Measurements from ENCODE around the gene STK16.
A peak's percentile ranks its signal among the peaks of the same experiment; 100 is the strongest.
"Not testable (repeated sequence)": the region's sequence is repeated elsewhere in the genome, so short reads cannot be mapped to it uniquely, and the experiment has no call there.

The STK16 gene

GRCh38 chr2:219246559-219246958, 1.3 kb downstream of the STK16 start:
- no peak for DNase-seq

GRCh38 chr2:219247678-219248642, 2.7 kb downstream of the STK16 start:
- DNase-seq, result peak; percentile 79

- no peak for DNase-seq
Observed at GRCh38 chr2:219248845-219249202, 3.5 kb downstream of the STK16 start.

GRCh38 chr2:219249203-219249980, 4.1 kb downstream of the STK16 start:
- DNase-seq, result peak; percentile 74

- DNase-seq, result peak; percentile 44
Observed at GRCh38 chr2:219250049-219250781, 4.9 kb downstream of the STK16 start.

GRCh38 chr2:219251656-219252055, 6.4 kb downstream of the STK16 start:
- peak; percentile 50 for DNase-seq

GRCh38 chr2:219252084-219252483, 6.8 kb downstream of the STK16 start:
- DNase-seq, result no peak

- no peak for DNase-seq
Observed at GRCh38 chr2:219252570-219252899, 7.3 kb downstream of the STK16 start.

- peak; percentile 52 for DNase-seq
Observed at GRCh38 chr2:219252900-219253752, 7.8 kb downstream of the STK16 start, which contains the start of gene TUBA4B. TUBA4B (plus strand) TSS chr2:219253243; CDS start chr2:219253408, 165 bp downstream.

- DNase-seq, result peak; percentile 90
Observed at GRCh38 chr2:219253753-219254589, 8.7 kb downstream of the STK16 start, which contains the start of gene TUBA4A. TUBA4A (minus strand) TSS chr2:219253918; CDS start chr2:219253858, 60 bp downstream.

GRCh38 chr2:219254590-219255201, 9.4 kb downstream of the STK16 start:
- peak; percentile 71 for DNase-seq

GRCh38 chr2:219258942-219259341, 13.7 kb downstream of the STK16 start:
- DNase-seq, result not testable (repeated sequence)

GRCh38 chr2:219261024-219261855, 16.0 kb downstream of the STK16 start:
- DNase-seq, result peak; percentile 49

GRCh38 chr2:219266232-219266631, 21.0 kb downstream of the STK16 start:
- DNase-seq, result no peak

- DNase-seq, result no peak
Observed at GRCh38 chr2:219266886-219267285, 21.6 kb downstream of the STK16 start.

GRCh38 chr2:219268294-219268693, 23.0 kb downstream of the STK16 start:
- no peak for DNase-seq

GRCh38 chr2:219269362-219270054, 24.2 kb downstream of the STK16 start:
- DNase-seq, result no peak

- DNase-seq, result no peak
Observed at GRCh38 chr2:219270055-219270372, 24.7 kb downstream of the STK16 start.

- DNase-seq, result no peak
Observed at GRCh38 chr2:219271021-219271420, 25.7 kb downstream of the STK16 start.

Measured in hematopoietic multipotent progenitor cell treated with erythropoietin and hydrocortisone succinate and interleukin-3 and kit ligand, for 4 days (in vitro differentiated cells).